H9 (cell line): Measurements from ENCODE around the gene EHD3. TPM values are rescaled to one million over a fixed set of nuclear protein-coding genes. Genes with fewer than 3 reads are reported as not detected.

Source experiments
- DNase-seq: peaks from one replicate; pipeline ENCODE4 v3.0.0-alpha.2; 2017
- H2AFZ ChIP-seq: one replicate; pipeline ENCODE4 v1.6.1; 2013; ENCODE audit warnings: mild to moderate bottlenecking, low read length, control low read depth, moderate library complexity
- H2AK5ac ChIP-seq: 2 replicates; pipeline ENCODE4 v1.6.1; 2013; ENCODE audit warnings: low read length, control low read depth, mixed read lengths; ENCODE audit not compliant: insufficient read length
- H2BK120ac ChIP-seq: one replicate; pipeline ENCODE4 v1.6.1; 2013; ENCODE audit warnings: low read depth, mild to moderate bottlenecking, low read length, control low read depth, inconsistent platforms; ENCODE audit not compliant: poor library complexity, severe bottlenecking
- H2BK12ac ChIP-seq: 2 replicates; pipeline ENCODE4 v1.6.1; 2013; ENCODE audit warnings: low read length, control low read depth, mixed read lengths, low read depth; ENCODE audit not compliant: insufficient read length
- H2BK15ac ChIP-seq: 2 replicates; pipeline ENCODE4 v1.6.1; 2013; ENCODE audit warnings: low read depth, low read length, control low read depth
- H2BK20ac ChIP-seq: one replicate; pipeline ENCODE4 v1.6.1; 2013; ENCODE audit warnings: low read depth, mild to moderate bottlenecking, low read length, control low read depth, inconsistent platforms; ENCODE audit not compliant: poor library complexity, severe bottlenecking
- H2BK5ac ChIP-seq: 2 replicates; pipeline ENCODE4 v1.6.1; 2013; ENCODE audit warnings: low read length, control low read depth, mixed read lengths; ENCODE audit not compliant: insufficient read length
- H3K14ac ChIP-seq: 2 replicates; pipeline ENCODE4 v1.6.1; 2013; ENCODE audit warnings: low read length, control low read depth; ENCODE audit not compliant: insufficient read depth
- H3K18ac ChIP-seq: 2 replicates; pipeline ENCODE4 v1.6.1; 2013; ENCODE audit warnings: low read depth, mild to moderate bottlenecking, mixed read lengths, low read length, control low read depth; ENCODE audit not compliant: insufficient read length
- H3K23ac ChIP-seq: 2 replicates; pipeline ENCODE4 v1.6.1; 2013; ENCODE audit warnings: low read length, control low read depth, mixed read lengths, low read depth; ENCODE audit not compliant: insufficient read length
- H3K23me2 ChIP-seq: 2 replicates; pipeline ENCODE4 v1.6.1; 2013; ENCODE audit warnings: low read depth, mild to moderate bottlenecking, mixed read lengths, low read length, control low read depth; ENCODE audit not compliant: insufficient read length, poor library complexity, severe bottlenecking
- H3K27ac ChIP-seq: 2 replicates; pipeline ENCODE4 v1.5.1; 2013; ENCODE audit warnings: low read length, control low read depth, mixed read lengths, low read depth; ENCODE audit not compliant: insufficient read length
- H3K27me3 ChIP-seq: 2 replicates; pipeline ENCODE4 v1.6.1; 2013; ENCODE audit warnings: low read length, control low read depth, inconsistent platforms; ENCODE audit not compliant: insufficient read depth
- H3K4ac ChIP-seq: 2 replicates; pipeline ENCODE4 v1.6.1; 2013; ENCODE audit warnings: low read depth, mild to moderate bottlenecking, control low read depth, inconsistent platforms, low read length, moderate library complexity
- H3K4me1 ChIP-seq: 2 replicates; pipeline ENCODE4 v1.6.1; 2013; ENCODE audit warnings: low read length, control low read depth, inconsistent platforms; ENCODE audit not compliant: insufficient read depth
- H3K4me2 ChIP-seq: 2 replicates; pipeline ENCODE4 v1.6.1; 2013; ENCODE audit warnings: low read length, control low read depth, mixed read lengths; ENCODE audit not compliant: insufficient read length, insufficient read depth
- H3K56ac ChIP-seq: 2 replicates; pipeline ENCODE4 v1.6.1; 2013; ENCODE audit warnings: low read depth, mild to moderate bottlenecking, mixed read lengths, low read length, control low read depth; ENCODE audit not compliant: insufficient read length
- H3K79me1 ChIP-seq: 2 replicates; pipeline ENCODE4 v1.6.1; 2013; ENCODE audit warnings: low read depth, mild to moderate bottlenecking, moderate library complexity, low read length, control low read depth, inconsistent platforms; ENCODE audit not compliant: insufficient read depth, poor library complexity, severe bottlenecking
- H3K79me2 ChIP-seq: 2 replicates; pipeline ENCODE4 v1.6.1; 2013; ENCODE audit warnings: low read length, control low read depth, inconsistent platforms; ENCODE audit not compliant: insufficient read depth
- H3K9ac ChIP-seq: 2 replicates; pipeline ENCODE4 v1.6.1; 2013; ENCODE audit warnings: low read length, control low read depth, mixed read lengths; ENCODE audit not compliant: insufficient read length; ENCODE audit errors: extremely low read depth
- H3K9me3 ChIP-seq: one replicate; pipeline ENCODE4 v1.6.1; 2013; ENCODE audit warnings: low read depth, low read length, inconsistent platforms; ENCODE audit not compliant: control insufficient read depth
- H3T11ph ChIP-seq: one replicate; pipeline ENCODE4 v1.6.1; 2013; ENCODE audit warnings: mild to moderate bottlenecking, low read length, control low read depth, inconsistent platforms
- H4K20me1 ChIP-seq: one replicate; pipeline ENCODE4 v1.6.1; 2013; ENCODE audit not compliant: control insufficient read depth, insufficient read length, insufficient read depth
- H4K5ac ChIP-seq: 2 replicates; pipeline ENCODE4 v1.6.1; 2013; ENCODE audit warnings: low read depth, mild to moderate bottlenecking, mixed read lengths, low read length, control low read depth; ENCODE audit not compliant: insufficient read length
- H4K8ac ChIP-seq: replicated peaks from 2 replicates; pipeline ENCODE4 v1.6.1; 2013; ENCODE audit warnings: low read length, control low read depth, mixed read lengths, low read depth; ENCODE audit not compliant: insufficient read length
- H4K91ac ChIP-seq: 2 replicates; pipeline ENCODE4 v1.6.1; 2013; ENCODE audit warnings: low read depth, mild to moderate bottlenecking, moderate library complexity, mixed read lengths, low read length, control low read depth; ENCODE audit not compliant: insufficient read length
- H3K27ac Mint-ChIP-seq, 3 experiments: 2 replicates in 2 of 3; 3 replicates in 1 of 3; pipeline ENCODE4 v1.8.0; 2020 to 2021; ENCODE audit warnings: mixed read lengths in 3 of 3, mild to moderate bottlenecking in 1 of 3, moderate library complexity in 1 of 3
- H3K27me3 Mint-ChIP-seq: 2 replicates; pipeline ENCODE4 v1.8.0; 2021; ENCODE audit warnings: low read depth, mild to moderate bottlenecking, moderate library complexity, mixed read lengths
- H3K36me3 Mint-ChIP-seq, 3 experiments: 2 replicates in 2 of 3; 3 replicates in 1 of 3; pipeline ENCODE4 v1.8.0; 2020 to 2021; ENCODE audit warnings: low read depth in 3 of 3, mixed read lengths in 3 of 3; ENCODE audit not compliant: insufficient read depth in 1 of 3
- H3K4me1 Mint-ChIP-seq, 2 experiments: 2 replicates each; pipeline ENCODE4 v1.8.0; 2020; ENCODE audit warnings: mixed read lengths in 2 of 2
- H3K4me3 Mint-ChIP-seq, 2 experiments: 2 replicates in 1 of 2; 3 replicates in 1 of 2; pipeline ENCODE4 v1.8.0; 2020 to 2021; ENCODE audit warnings: mild to moderate bottlenecking in 2 of 2, mixed read lengths in 2 of 2, moderate library complexity in 1 of 2
- H3K9me3 Mint-ChIP-seq, 2 experiments: 2 replicates in 1 of 2; 3 replicates in 1 of 2; pipeline ENCODE4 v1.8.0; 2020; ENCODE audit warnings: mild to moderate bottlenecking in 2 of 2, mixed read lengths in 2 of 2, moderate library complexity in 1 of 2
- CTCF ChIP-seq: fragments of 200-600 bp; sonication (generic); conservative IDR thresholded peaks from 3 replicates; pipeline ENCODE4 v1.8.0; 2021; ENCODE audit warnings: antibody characterized with exemption, mild to moderate bottlenecking
- WGBS: extraction: QIAGEN DNeasy Blood & Tissue Kit; methylation state at CpG from one replicate; pipeline ENCODE4 v1.1.7; 2013; ENCODE audit warnings: missing lambda C conversion rate, low lambda C conversion rate, mixed read lengths; ENCODE audit not compliant: insufficient read length; ENCODE audit errors: extremely low coverage; 5-methylcytosine and 5-hydroxymethylcytosine counted together
- total RNA-seq: library from RNA; stranded (reverse); gene quantifications from 2 replicates; pipeline ENCODE4 v1.2.1, GENCODE V29; 2021

EHD3 gene
- total RNA-seq, 1 experiment from 2014 or later, result 8.3 TPM

GRCh38 chr2:31192396-31192795 is 41.6 kb upstream of the EHD3 start:
- Mint-ChIP-seq H3K27me3 (peaks cover 7% of the 10 kb centered on the region), H3K4me1 (peaks cover 16% of the 10 kb centered on the region in 2 experiments), H3K27ac (no peak overlapping the region; a peak in 1 of 7 replicates), H3K9me3 (no peaks in the 10 kb centered on the region), H3K36me3 (no peaks in the 10 kb centered on the region), H3K4me3 (no peak overlapping the region)
- H2AK5ac ChIP-seq, result no peak overlapping the region
- H3K27me3 ChIP-seq, result no peaks in the 10 kb centered on the region
- no peak overlapping the region for H3T11ph ChIP-seq
- H2BK120ac ChIP-seq, result no peak overlapping the region
- H3K14ac ChIP-seq, result no peak overlapping the region
- no peak overlapping the region for H4K8ac ChIP-seq
- no peak for DNase-seq
- no peaks in the 10 kb centered on the region for H3K79me2 ChIP-seq
- no peaks in the 10 kb centered on the region for H3K9me3 ChIP-seq
- H3K27ac ChIP-seq, result no peak overlapping the region
- H4K91ac ChIP-seq, result no peak overlapping the region
- H3K79me1 ChIP-seq, result no peaks in the 10 kb centered on the region
- no peaks in the 10 kb centered on the region for H3K23me2 ChIP-seq
- no peak overlapping the region for H3K23ac ChIP-seq
- H3K4me1 ChIP-seq, result no peaks in the 10 kb centered on the region
- H3K4me2 ChIP-seq, result no peak overlapping the region
- H2BK15ac ChIP-seq, result no peak overlapping the region
- no peak overlapping the region for H3K18ac ChIP-seq
- no peak overlapping the region for H2BK20ac ChIP-seq
- no peak overlapping the region for H3K9ac ChIP-seq
- H2AFZ ChIP-seq, result no peak overlapping the region
- H2BK12ac ChIP-seq, result no peak overlapping the region
- no peak overlapping the region for H3K4ac ChIP-seq
- no peak overlapping the region for H2BK5ac ChIP-seq
- WGBS, result no CpG with 5 or more reads among the region's 2 CpGs
- no peak for TF ChIP-seq CTCF
- H3K56ac ChIP-seq, result no peak overlapping the region
- H4K20me1 ChIP-seq, result no peaks in the 10 kb centered on the region
- no peak overlapping the region for H4K5ac ChIP-seq
